NCI-H510A (cell line): ENCODE measurements around the gene ENTPD2.
A peak's percentile ranks its signal among the peaks of the same experiment; 100 is the strongest.

Experiments used
- DNase-seq: peaks from one replicate; lab custom pipeline; 2025; lab: John Stamatoyannopoulos, UW

Gene ENTPD2

DNA sequence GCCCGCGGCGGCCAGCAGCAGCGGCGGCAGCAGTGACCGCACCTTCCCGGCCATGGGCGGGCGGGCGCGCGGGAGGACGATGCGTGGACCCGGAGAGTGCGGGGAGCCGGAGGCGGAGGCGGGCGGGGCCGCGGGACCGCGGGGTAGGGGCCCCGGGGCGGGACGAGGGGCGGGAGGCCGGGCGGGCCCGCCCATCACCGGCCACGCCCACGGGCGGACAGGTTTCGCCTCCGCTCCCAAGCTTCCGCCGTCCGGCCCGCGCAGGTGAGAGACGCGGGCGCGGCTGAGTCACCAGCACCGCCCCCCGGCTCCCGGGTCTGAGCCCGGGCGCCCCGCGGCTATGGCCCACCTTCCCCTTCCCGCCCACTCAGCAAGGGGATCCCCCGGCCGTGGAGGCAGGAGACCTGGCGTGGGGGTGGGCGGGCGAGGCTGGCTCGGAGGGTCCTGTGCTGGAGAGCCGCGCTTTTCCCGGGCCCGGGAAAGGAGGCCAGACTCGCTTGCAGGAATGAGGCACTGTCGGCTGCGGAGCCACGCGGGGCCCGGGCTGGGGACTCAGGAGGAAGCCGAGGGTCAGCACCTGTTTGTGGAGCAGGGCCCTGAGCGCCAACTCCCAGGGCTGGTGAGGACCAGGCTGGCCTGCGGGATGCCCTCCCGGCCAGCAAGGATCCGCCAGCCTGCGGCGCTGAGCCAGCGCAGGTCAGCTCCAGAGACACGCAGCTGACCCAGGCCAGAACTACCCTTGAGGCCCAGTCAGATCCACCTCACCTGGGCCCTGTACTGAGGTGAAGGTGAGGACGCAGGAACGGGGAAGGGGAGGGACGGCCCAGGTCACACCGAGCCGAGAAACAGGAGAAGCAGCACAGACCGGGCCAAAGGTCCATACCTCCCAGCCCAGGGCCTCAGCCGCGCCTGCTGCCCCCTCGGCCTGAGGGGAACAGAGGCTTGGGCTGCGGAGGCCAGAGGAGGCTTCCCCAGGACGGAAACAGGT lies at the start of gene ENTPD2:
ENTPD2 (minus strand) TSS at position 118 of the 988 bp plus-strand sequence; CDS start at position 54, 64 bp downstream.
- peak; percentile 80 for DNase-seq

DNA sequence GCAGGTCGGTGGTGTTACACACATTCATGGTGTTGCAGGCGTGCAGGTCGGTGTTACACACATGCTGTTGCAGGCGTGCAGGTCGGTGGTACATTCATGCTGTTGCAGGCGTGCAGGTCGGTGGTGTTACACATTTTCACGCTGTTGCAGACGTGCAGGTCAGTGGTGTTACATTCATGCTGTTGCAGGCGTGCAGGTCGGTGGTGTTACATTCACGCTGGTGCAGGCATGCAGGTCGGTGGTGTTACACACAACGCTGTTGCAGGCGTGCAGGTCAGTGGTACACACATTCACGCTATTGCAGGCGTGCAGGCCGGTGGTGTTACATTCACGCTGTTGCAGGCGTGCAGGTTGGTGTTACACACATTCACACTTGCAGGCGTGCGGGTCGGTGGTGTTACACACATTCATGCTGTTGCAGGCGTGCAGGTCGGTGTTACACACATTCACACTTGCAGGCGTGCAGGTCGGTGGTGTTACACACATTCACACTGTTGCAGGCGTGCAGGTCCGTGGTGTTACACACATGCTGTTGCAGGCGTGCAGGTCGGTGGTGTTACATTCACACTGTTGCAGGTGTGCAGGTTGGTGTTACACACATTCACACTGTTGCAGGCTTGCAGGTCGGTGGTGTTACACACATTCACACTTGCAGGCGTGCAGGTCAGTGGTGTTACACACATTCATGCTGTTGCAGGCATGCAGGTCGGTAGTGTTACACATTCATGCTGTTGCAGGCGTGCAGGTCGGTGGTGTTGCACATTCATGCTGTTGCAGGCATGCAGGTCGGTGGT lies 49.5 kb upstream of the ENTPD2 start:
- no peak for DNase-seq

DNA sequence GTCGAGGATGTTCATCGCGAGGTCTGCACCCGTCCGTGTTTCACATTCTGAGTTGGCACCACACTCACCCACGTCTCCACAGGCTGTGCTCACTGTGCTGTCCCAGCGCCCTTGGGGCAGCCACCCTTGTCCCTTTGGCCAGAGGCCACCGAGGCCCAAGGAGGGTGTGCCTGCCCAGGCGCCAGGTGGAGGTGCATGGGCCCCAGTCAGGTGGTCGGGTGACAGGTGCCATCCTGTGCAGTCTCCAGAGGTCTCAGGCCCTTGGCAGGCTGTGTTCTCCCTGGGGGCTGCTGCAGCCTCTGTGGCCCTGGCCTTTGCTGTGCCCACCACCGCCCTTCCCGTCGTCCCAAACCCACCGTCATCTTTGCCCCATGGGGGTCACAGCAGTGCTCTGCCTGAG lies 45.4 kb upstream of the ENTPD2 start:
- no peak for DNase-seq

DNA sequence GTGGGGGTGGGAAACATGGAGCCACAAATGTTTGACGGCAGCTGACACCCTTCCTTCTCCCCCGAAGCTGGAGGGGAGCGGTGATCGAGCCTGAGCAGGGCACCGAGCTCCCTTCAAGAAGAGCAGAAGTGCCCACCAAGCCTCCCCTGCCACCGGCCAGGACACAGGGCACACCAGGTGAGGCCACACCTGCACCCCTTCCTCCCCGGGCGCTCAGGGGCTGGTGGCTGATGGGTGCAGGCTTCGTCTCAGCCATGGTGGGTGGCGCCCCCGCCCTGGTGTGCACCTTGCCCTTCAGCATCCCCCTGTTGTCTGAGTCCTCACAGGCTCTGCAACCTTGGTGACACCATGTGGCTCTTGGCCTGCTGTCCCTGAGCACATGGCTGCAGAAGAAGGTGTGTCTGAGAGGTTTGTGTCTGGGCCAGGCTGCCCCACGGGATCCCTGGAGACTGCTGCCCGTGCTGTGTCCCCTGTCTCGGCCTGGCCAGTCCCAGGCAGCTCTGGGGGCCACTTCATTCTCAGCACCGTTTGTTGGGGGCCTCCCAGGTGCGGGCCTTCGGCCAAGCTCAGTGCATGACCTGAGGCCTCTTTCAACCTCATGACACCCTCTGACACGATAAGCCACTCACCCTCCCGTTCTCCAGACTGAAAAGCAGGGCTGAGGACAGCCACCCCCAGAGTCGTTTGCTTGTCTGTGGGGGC lies 44.1 kb upstream of the ENTPD2 start:
- no peak for DNase-seq

DNA sequence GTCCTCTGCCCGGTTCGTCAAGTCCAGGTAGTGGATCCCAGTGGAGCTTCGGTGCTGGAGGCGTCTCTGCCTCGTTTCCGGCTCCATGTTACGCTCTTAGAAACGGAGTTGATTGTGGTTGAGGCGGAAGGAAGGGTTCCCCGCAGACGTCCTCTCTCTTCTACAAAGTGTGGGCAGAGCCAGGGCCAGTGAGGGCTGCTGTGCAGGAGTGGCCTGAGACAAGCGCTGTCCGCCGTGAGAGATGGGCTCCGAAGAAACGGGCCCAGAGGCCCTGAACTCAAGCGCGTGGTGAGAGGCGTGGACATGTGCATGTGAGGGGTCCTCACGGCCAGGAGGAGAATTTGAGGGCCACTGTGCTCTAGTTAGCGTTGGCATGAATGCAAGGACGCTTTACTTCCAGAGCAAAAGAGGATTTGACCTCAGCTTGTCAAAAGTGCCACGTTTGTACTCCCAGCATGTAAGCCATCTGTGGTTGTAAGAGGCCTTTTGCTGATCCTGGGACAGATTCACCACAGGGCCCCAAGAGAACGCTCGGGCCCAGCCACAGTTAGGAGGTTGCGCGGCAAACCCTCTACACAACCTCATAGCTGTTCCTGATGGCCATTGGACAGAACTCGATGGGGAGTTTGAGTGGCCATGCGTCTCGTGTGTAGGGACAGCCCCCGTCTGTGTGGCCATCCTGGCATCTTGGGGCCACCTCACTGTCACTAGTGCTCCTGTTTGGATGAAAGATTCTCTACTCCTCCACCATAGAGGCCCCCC lies 43.1 kb upstream of the ENTPD2 start:
- no peak for DNase-seq

DNA sequence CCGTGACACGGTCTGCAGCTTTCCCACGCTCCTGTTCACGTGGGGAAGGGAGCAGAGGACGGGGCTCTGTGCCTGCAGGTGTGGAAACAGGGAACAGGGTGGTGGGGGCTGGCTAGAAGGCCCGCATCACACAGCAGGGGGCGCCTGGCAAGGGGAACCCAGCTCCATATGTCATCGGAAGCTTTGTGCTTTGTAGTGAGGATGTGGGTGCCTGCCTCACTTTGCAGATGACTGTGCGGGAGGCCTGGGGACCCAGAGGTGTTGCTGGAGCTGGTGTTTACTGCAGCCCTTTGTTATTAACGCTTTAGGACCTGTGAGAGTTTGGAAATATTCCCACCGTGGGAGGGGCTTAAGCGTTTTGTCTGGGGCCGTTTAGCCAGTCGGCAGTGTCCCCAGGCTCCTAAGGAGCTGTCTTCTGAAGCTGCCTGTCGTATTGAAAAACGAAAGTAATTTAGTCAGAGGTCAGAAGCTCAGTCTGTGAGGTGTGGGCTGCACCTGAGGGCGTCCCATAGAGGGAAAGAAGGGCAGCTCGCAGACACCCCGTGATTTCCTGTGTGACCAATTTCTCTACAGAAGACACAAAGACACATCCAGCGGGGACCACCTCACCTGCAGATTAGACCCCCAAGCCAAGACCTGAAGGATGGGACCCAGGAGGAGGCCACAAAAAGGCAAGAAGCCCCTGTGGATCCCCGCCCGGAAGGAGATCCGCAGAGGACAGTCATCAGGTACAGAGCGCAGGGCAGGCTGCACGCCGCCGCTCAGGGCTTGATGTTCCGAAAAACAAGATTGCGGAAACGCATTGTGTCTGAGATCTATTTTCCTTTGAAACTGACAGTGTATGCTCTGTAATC lies 42.0 kb upstream of the ENTPD2 start:
- DNase-seq = no peak

DNA sequence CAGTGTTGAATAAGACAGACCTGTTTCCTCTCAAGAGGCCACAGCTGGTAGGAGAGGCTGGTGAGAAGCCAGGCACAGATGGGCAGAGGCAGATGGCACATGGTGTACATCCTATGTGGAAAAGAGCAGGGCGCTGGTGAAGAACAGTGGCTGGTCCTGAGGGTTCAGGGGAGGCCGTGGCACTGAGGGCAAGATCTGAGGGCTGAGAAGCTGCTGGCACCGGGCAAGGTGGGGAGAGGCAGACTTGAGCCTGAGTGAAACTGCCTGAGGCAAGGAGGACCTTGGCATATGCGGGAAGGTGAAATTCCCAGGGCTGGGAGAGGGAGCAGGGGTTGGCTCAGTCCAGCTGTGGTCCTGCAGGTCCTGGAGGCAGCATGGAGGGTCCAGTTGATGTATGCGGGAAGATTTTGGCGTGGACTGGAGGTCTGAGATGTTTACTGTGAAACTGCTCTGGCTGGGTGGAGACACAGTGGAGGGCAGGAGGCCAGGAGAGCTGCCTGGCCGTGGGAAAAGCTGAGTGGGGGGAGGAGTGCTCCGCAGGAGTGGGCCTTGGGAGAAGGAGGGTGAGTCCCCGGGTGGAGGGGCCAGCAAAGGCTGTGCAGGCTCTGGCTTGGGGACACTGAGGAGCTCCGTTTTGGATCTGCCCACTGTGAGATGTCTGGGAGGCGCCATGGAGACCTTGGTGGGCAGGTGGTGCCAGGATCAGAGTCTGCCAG lies 35.5 kb upstream of the ENTPD2 start:
- DNase-seq = no peak

DNA sequence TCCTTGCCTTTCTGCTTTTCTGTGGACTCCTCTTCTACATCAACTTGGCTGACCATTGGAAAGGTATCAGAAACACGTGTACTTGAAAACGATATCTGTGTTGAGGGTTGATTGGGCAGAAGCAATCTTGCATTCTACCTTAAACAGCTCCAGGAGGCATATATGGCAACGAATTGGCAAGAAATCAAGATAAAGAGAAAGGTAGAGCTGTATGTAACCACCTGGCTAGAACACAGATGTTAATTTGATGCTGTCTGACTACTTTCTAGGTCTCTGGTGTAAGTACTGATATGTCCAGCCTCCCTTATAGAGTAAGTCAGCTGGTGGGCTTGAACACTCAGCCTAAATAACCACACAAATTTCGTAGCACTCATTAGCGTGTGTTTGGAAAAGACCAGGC lies 34.3 kb upstream of the ENTPD2 start:
- no peak for DNase-seq

DNA sequence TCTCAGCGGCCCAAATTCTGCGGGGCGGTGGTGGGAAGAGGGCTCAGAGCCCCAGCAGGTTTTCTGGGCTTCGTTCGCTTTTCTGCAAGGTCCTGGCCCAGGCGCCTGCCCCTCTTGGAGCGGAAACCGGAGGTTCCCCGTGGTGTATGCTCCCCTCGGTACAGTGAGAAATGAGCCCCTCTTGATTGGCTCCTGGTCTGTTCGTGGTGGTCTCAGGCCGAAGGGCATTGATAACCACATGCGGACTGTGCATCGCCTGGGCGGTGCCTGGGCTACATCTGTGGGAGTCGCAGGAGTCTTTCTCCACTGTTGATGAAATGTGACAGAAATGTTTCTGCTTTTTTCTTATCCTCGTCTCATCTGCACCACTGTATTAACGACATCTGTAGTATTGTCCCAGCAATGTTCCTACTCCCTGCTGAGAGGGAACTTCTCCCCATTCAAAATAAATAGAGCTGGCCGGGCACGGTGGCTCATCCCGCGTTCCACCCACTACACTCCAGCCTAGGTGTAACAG lies 33.6 kb upstream of the ENTPD2 start:
- DNase-seq = no peak

DNA sequence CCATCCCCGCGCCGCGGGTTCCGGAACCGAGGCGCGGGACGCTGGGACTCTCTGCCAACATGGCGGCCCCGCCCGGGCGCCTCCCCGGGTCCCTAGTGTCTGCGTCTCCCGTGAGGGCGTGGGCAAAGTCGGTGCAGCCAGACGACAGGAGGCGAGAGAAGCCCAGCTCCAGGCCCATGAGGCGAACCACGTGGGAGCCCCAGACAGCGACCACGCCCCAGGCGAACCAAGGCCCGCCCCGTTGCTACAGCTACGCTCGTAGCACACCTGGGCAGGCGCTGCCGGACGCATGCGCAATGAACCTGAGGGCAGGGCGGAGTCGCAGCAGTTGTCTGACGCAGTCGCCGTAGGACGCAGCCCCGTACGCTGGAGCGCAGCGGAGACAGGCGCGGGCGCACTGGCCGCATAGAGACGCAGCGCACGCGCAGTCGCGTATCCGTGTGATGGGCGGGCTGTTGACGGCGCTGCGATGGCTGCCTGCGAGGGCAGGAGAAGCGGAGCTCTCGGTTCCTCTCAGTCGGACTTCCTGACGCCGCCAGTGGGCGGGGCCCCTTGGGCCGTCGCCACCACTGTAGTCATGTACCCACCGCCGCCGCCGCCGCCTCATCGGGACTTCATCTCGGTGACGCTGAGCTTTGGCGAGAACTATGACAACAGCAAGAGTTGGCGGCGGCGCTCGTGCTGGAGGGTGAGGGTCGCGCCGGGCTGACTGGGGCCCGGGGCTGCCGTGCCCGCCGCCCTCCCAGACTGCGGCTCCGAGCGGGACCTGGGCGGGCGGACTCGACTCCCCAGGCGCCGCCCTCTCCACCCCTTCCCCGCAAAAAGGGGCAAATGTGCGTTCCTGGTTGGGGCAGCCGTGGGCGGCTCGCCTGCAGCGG lies 32.9 kb upstream of the ENTPD2 start, which contains the start of gene MAN1B1:
MAN1B1 (plus strand) TSS at position 455 of the 878 bp plus-strand sequence; CDS start at position 470, 15 bp downstream.
- peak; percentile 96 for DNase-seq

DNA sequence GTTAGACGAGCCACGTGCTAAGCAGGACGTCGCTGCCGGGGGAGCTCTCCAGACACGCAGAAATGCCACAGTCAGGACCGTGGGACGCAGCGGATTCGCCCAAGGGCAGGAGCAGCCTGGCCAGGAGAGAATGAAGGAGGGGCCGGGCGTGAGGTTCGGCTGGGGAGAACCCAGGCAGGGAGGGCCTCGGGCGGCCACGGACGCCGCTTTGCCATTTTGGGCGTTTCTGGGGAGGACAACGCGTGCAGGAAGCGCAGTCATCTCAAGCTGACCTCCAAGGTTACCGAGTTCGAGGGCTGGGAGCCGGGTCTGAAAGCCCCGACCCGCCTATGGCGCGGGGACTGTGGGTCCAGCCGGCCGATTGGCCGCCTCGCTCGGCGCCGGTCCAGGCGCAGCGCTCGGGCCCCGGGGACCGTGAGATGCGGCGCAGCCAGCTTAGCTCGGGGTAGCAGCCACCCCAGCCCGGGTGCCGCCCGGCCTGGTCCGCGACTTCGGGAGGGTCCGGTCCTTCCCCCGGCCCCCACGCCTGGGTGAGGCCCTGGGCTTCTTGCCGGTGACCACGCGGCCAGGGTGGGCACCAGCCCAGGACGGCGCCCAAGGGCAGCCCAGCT lies 32.2 kb upstream of the ENTPD2 start:
- no peak for DNase-seq

DNA sequence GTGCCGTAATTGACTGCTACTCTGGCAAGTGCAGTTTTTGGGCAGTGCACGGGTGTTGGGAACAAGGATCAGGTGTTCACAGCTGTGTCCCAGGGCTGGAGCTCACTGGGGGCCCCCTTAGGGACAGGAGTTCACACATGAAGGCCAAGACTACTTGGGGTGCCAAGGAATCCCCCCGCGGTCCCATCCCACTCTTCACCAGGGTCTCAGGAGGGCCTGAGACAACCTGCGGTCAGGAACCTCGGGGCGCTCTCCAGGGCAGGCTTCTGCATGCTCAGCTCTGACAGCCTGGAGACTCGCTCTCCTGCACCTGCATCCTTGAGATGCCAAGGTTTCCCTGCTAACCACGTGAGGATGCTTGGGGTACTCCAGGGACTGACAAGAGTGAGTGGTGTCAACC lies 30.7 kb upstream of the ENTPD2 start:
- no peak for DNase-seq

DNA sequence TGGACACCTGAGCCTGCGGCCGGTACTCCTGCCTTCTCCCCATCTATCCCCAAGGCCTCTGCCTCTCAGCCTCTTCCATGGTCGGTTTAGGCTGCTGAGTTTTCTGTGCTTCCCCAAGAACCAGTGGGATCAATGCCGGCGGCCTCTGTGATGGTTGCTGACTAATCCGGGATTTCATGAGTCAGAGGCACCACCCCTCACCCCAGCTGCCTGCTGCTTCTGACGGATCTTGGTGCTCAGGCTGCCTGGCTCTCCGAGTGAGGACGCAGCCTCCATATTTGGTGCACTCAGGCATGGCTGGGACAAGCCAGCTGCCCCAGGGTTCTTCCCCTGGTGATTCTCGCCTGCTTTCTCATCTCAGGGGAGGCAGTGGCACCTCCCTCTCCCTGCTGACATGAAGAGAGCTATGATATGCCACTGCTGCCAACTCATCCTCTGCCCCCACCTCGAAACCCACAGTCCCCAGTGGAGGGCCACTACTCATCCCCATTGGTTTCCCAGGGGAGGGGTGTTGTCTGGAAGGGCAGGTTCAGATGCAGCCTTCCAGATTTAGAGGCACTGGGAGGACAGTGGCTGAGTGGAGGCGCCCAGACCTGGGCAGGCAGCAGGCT lies 29.6 kb upstream of the ENTPD2 start:
- no peak for DNase-seq

DNA sequence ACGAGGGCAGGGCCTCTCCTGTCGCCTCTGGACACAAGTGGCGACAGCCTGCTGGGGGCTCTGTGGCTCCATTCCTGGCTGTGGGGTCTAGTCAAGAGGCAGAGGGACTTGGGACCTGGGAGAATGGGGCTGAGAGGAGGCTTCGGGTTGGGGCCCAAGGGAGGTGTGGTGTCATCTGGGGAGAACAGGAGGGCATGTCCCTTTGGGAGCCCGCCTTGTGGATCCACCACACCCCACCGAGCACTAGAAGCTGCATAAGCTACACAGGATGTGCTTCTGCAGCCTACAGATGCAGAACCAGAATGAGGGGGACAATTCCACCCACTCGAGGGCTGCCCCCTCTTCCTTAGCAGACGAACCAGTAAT lies 29.0 kb upstream of the ENTPD2 start:
- DNase-seq = no peak

DNA sequence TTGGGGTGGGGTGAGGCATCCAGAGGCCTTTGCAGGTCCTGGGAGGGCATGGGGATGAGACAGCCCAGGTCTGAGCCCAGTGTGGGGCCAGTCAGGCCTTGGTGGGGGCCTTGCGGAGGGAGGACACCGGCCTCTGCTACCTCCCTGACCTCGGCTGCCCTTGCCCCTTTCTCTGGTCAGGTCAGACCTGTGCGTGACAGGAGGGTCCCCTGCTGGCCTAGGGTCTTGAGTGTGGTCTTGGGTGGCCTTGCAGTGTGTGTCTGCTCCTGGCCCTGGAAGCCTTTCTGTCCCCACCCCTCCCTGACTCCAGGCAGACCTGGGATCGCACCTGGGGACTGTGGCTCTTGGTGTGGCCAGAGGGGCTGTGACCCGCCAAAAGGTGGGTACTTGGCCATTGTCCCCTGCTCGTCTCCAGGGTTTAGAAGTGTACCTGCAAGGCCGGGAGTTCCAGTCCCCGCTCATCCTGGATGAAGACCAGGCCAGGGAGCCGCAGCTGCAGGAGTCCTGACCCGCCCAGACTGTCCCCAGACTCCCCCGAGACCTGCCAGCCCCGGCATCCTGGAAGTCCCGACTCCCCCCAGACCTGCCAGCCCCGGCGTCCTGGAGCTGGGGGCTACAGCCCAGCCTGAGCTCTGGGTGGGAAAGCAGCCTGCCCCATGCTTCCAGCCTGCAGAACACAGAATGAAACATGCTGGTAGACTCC lies 28.5 kb upstream of the ENTPD2 start:
- DNase-seq = no peak

DNA sequence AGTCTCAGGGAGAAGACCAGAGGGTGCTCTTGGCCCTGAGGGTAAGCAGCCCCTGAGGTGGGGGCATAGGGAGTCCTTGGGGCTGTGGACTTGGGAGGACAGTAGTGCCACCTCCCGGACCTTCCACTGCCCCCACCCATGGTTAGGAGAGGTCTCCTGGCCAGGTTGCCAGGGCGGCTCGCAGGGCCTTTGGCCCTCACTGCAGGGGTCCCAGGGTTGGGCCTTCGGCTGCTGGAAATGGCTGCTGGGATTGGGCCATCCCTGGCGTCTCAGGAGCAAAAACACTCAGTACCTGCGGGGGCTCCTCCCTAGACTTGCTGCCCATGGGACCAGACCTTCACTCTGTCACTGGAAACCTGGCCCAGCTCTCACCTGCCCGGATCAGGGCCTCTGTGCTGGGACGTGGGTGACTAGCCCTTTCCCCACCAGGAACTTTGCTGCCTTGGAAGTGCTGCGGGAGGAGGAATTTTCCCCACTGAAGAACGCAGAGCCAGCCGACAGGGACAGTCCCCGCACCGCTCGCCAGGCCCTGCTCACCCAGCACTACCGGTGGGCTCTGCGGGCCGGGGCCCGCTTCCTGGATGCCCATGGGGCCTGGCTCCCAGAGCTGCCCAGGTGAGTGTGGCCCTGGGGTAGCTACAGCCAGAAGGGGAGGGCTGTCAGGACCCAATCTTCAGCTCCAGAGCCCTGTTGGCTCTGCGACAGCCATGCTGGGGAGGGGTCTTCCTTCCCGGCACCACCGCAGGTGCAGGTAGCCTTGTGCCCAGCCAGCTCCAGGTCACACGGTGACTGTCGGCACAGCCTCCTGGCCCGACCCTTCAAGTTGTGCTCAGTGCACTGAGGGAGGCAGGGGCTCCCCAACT lies 26.6 kb upstream of the ENTPD2 start:
- DNase-seq = no peak
